WERI-Rb-1 (cell line): ENCODE data around the gene SH3PXD2A.

Experiments used
- DNase-seq: peaks from one replicate; pipeline ENCODE4 v3.0.0-alpha.2; 2020
- H3K27ac ChIP-seq: fragments of 250-450 bp; sonication (Bioruptor Pico); 2 replicates; pipeline ENCODE4 v1.5.1; 2020; ENCODE audit warnings: mild to moderate bottlenecking, moderate library complexity
- H3K27me3 ChIP-seq: fragments of 250-450 bp; sonication (Bioruptor Pico); 2 replicates; pipeline ENCODE4 v1.5.1; 2021; ENCODE audit warnings: mild to moderate bottlenecking, low read depth, moderate library complexity; ENCODE audit not compliant: insufficient read depth, severe bottlenecking
- H3K36me3 ChIP-seq: fragments of 250-450 bp; sonication (Bioruptor Pico); 2 replicates; pipeline ENCODE4 v1.5.1; 2020; ENCODE audit warnings: mild to moderate bottlenecking, moderate library complexity
- H3K4me3 ChIP-seq: 2 replicates; pipeline ENCODE4 v1.5.1; 2011; ENCODE audit warnings: low read depth, mild to moderate bottlenecking, control low read depth, low read length
- H3K9me3 ChIP-seq: fragments of 250-450 bp; sonication (Bioruptor Pico); 2 replicates; pipeline ENCODE4 v1.5.1; 2021; ENCODE audit warnings: mild to moderate bottlenecking, moderate library complexity; ENCODE audit not compliant: severe bottlenecking
- TF ChIP-seq, protein P1 (sequence below): IDR thresholded peaks from 2 replicates; pipeline ENCODE4 v1.5.1; 2011; ENCODE audit warnings: low read depth, mild to moderate bottlenecking, control low read depth, inconsistent platforms, low read length

SH3PXD2A gene

DNA sequence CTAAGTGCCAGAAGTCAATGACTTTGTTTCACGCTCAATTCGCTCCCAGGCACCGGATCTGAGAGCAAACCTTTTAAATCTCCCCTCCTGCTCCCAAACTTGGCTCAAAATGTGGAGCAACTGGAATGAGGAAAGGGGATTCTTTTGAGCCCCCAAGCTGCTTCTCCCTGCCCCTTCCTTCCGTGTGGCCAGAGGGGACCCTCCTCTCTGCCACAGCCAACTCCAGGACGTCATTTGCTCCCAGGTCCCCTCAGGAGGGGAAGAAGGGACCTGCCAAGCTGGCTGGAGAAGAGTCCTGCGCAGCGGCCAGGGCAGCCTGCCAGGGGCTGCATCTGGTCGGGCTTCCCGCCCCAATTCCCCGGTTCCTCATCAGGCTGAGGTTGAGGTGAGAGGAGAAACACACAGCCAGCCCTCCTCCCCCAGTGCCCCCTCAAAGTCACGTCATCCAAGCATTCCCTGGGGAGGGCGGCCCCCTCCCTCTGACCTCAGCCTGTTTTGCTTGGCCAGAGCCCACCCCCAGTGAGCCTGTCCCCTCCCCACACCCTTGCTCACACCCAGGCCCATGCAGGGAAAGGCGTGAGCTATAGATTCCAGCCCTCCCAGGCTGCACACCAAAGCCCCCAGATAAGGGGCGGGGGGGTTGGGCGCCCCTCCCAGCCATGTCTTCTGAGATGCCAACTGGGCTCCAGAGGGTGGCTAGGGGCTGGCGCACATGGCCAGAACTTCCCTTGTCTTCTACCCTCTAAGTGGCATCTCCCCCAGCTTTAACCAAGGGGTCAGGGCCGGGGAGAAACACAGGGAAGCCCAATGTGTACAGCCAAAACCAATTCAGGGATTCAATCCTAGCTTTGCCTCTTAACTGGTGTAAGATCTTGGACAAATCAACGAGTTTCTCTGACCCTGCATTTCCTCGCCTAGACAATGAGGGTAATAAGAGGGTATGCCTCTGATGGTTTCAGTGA, 35.0 kb downstream of the SH3PXD2A start:
- H3K27ac ChIP-seq: no peak overlapping the region
- no peaks in the 10 kb centered on the region for H3K36me3 ChIP-seq
- H3K27me3 ChIP-seq: no peaks in the 10 kb centered on the region
- TF ChIP-seq, protein P1, sequence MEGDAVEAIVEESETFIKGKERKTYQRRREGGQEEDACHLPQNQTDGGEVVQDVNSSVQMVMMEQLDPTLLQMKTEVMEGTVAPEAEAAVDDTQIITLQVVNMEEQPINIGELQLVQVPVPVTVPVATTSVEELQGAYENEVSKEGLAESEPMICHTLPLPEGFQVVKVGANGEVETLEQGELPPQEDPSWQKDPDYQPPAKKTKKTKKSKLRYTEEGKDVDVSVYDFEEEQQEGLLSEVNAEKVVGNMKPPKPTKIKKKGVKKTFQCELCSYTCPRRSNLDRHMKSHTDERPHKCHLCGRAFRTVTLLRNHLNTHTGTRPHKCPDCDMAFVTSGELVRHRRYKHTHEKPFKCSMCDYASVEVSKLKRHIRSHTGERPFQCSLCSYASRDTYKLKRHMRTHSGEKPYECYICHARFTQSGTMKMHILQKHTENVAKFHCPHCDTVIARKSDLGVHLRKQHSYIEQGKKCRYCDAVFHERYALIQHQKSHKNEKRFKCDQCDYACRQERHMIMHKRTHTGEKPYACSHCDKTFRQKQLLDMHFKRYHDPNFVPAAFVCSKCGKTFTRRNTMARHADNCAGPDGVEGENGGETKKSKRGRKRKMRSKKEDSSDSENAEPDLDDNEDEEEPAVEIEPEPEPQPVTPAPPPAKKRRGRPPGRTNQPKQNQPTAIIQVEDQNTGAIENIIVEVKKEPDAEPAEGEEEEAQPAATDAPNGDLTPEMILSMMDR: no peak
- H3K4me3 ChIP-seq: no peak overlapping the region
- DNase-seq: no peak
- no peaks in the 10 kb centered on the region for H3K9me3 ChIP-seq

DNA sequence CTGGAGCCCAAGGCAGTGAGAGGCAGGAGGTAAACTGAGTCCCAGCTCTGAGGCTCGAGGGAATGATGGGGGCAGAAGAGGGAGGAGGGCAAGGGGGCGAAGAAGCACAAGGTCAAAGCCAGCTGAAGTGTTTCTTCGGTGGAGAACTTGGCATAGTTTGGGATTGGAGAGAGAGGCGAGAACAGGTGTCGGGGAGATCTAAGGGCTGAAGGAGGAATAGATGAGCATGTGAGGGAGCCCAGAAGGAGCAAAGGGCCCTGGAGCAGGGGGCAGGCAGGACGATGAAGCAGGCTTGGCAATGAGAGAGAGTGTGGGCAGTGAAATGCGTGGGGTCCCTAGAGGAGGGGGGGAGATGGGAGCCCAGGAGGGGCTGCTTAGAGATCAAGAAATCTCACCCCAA, 35.9 kb downstream of the SH3PXD2A start:
- Histone ChIP-seq H3K4me3 (no peak overlapping the region), H3K27me3 (no peaks in the 10 kb centered on the region), H3K36me3 (no peaks in the 10 kb centered on the region), H3K27ac (no peak overlapping the region), H3K9me3 (no peaks in the 10 kb centered on the region)
- TF ChIP-seq, protein P1: no peak
- DNase-seq: no peak

DNA sequence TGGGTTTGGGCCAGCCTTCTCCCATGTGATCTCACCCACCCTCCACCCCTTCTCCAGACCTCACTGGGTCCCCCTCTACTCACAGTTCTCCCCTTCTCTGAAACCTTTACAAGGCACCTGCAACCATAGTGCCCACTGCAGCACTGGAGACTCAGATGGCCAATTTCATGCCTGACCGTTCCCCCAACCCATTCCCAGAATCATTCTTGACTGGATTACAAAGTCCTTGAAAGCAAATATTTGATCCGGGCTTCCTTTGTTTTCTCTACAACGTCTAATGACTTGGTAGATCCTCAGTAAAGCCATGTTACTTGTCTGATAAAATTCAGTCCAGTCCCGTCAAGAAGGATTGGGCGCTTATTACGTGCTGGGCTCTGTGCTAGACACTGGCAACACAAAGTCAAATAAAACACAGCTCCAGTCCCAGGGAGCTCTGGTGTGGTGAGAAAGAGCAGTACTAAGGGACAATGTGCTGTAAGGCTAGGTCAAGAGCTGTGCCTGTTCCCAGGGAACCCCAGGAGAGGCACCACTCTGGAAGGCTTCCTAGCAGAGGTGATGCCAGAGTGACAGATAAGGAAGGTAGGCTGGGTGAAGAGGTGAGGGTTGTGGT, 36.5 kb downstream of the SH3PXD2A start:
- Histone ChIP-seq H3K27me3 (no peaks in the 10 kb centered on the region), H3K36me3 (no peaks in the 10 kb centered on the region), H3K4me3 (no peak overlapping the region), H3K9me3 (no peaks in the 10 kb centered on the region), H3K27ac (no peak overlapping the region)
- no peak for DNase-seq
- TF ChIP-seq, protein P1: no peak

DNA sequence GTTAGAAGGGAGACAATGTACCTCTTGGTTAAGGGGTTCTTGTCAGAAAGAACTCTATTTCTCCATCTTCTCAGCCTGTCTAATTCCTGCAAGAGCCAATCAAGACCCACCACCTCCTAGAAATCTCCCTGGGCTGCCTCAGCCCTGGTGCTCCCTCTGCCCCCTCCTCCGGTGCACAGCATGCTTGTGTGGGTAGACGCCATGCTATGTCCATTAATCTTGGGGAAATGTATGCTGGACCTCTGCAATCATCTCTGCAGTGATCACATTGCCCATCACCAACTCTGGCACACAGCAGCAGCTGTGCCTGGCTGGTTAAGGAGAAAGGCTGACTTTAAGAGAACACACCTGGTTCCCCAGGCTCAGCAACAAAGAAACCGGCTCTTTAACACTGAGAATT, 37.3 kb downstream of the SH3PXD2A start:
- Histone ChIP-seq H3K9me3 (no peaks in the 10 kb centered on the region), H3K36me3 (no peaks in the 10 kb centered on the region), H3K27me3 (no peaks in the 10 kb centered on the region), H3K4me3 (no peak overlapping the region), H3K27ac (no peak overlapping the region)
- TF ChIP-seq, protein P1: no peak
- DNase-seq: no peak

DNA sequence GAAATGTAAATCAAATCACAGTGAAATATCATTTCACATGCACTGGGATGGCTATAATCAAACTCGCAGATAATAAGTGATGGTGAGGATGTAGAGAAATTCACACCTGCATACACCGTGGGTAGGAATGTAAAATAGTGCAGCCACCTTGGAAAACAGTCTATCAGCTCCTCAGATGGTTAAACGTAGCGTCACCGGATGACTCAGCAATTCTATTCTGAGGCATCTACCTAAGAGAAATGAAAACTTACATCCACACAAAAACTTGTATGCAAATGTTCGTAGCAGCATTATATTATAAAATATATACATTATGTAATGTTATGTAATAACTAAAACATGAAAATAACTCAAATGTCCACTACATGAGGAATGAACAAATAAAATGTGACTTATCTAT, 38.9 kb downstream of the SH3PXD2A start:
- H3K9me3 ChIP-seq: no peaks in the 10 kb centered on the region
- TF ChIP-seq, protein P1: no peak
- H3K36me3 ChIP-seq: no peaks in the 10 kb centered on the region

More for the DNA sequence above, 38.9 kb downstream of the SH3PXD2A start:
- Histone ChIP-seq H3K27me3 (no peaks in the 10 kb centered on the region), H3K4me3 (no peak overlapping the region), H3K27ac (no peak overlapping the region)
- DNase-seq: no peak
